ENCODE results near the gene MAP2K3. TPM values are rescaled to one million over a fixed set of nuclear protein-coding genes. Genes with fewer than 3 reads are reported as not detected.

The MAP2K3 gene
- total and polyA plus RNA-seq, 10 of the 15 experiments (the other 5 are each of a cell fraction or from before 2014, with no cell fraction given): 0.71 to 39.4 (median 18.6) TPM

DNA sequence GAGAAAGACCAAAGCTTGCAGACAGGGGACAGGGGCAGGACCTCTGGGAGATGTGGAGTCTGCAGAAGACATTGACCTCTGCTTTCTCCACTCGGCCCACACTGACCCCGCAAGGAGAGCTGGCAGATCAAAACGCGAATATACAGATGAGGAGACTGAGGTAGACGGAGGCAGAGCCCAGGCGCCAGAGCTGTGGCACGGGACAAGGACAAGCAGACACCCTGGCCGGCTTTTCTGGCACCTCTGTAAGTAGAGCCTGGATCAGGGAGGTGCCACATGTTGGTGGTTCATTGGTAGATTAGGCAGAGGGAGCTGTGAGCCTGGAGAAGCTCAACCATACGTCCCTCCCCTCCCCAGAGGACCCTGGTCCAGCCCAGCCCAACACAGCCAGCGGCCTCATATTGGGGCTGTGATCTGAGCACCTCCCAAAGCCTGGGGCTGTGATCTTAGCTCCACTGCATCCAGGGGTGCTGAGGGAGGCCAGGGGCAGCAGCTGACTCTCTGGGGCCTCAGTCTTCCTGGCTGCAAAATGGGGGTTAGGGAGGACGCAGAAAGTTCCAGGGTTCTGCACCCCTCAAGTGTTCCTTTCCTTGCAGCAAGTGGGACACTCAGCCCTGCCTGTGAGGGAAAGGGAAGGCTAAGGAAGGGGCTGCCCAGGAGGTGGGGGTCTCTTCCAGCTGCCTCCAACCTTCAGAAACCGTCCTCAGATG lies 35.3 kb upstream of the MAP2K3 start:
- ChIA-PET SMC1A (ENCODE audit: uncharacterized antibody, unreplicated experiment) (no interaction called here), CTCF (interaction anchor here (0.9 kb wide), 1 partner anchor 11 kb away, joined by 3 read pairs; no protein-coding TSS in a partner anchor), RAD21 (ENCODE audit: unreplicated experiment) (no interaction called here), POLR2A (no interaction called here)
- Histone ChIP-seq H4K20me1 (ENCODE audit: control insufficient read depth, insufficient read depth) (no peaks in the 10 kb centered on the region; the same call in 1 of the 2 replicates), H3K27me3 (replicated peaks in 1 of 2; ENCODE audit: control insufficient read depth in 2 of 2, insufficient read depth in 2 of 2, low read length in 1 of 2) (peaks cover 2 to 5% of the 10 kb centered on the region in 2 experiments; a peak in 3 of 4 replicates), H3K36me3 (ENCODE audit: control insufficient read depth in 2 of 2, insufficient read depth in 2 of 2, low read length in 1 of 2) (no peaks in the 10 kb centered on the region), H3K79me2 (ENCODE audit: control insufficient read depth, insufficient read depth, low read length) (no peaks in the 10 kb centered on the region), H3K9me3 (replicated peaks; ENCODE audit: control insufficient read depth, insufficient read depth, low read length) (no peaks in the 10 kb centered on the region), H3K4me2 (ENCODE audit: control insufficient read depth, insufficient read depth) (no peak overlapping the region), H3K4me1 (ENCODE audit: control insufficient read depth, insufficient read depth, low read length) (peaks cover 4% of the 10 kb centered on the region), H3K9ac (ENCODE audit: control insufficient read depth, insufficient read depth, low read length) (no peak overlapping the region), H2AFZ (ENCODE audit: control insufficient read depth, low read depth, low read length) (no peak overlapping the region), H3K4me3 (no peak overlapping the region), H3K27ac (ENCODE audit: control insufficient read depth, insufficient read depth) (no peak overlapping the region)
- FAIRE-seq (no peak), ATAC-seq (no peak), DNase-seq (ENCODE audit: low read depth, low spot score) (no peak)
- WGBS (ENCODE audit: insufficient coverage, insufficient replicate concordance, low lambda C conversion rate, missing lambda C conversion rate): 32% methylated on average over 12 of the region's 12 CpGs
- in situ Hi-C loops (cut with MboI) (loop anchor here (5.0 kb wide), 1 partner anchor 52 kb away; no protein-coding TSS in a partner anchor), intact Hi-C loops (cut with micrococcal nuclease; ENCODE audit: unreplicated experiment) (no loop called here)
- no TSS peak for BruUV-seq (replicated peaks)
- TF ChIP-seq ATF7 (IDR thresholded peaks at IDR 0.05; ENCODE audit: low read depth) (no peak), ZBTB4 (CRISPR knock-in tag; IDR thresholded peaks at IDR 0.05) (no peak), POLR2AphosphoS2 (IDR thresholded peaks at IDR 0.05; ENCODE audit: low read depth, low read length) (no peak), ASH2L (IDR thresholded peaks at IDR 0.05; ENCODE audit: borderline replicate concordance, low read depth) (no peak), IRF4 (IDR thresholded peaks at IDR 0.05; ENCODE audit: low read depth, low read length) (no peak), DPF2 (IDR thresholded peaks at IDR 0.05) (no peak), STAT1 (conservative IDR thresholded peaks at IDR 0.05) (no peak), KLF5 (IDR thresholded peaks at IDR 0.05; ENCODE audit: partially characterized antibody) (no peak), ATF2 (IDR thresholded peaks at IDR 0.05; ENCODE audit: low read length) (no peak)
- TF ChIP-seq, protein P1, sequence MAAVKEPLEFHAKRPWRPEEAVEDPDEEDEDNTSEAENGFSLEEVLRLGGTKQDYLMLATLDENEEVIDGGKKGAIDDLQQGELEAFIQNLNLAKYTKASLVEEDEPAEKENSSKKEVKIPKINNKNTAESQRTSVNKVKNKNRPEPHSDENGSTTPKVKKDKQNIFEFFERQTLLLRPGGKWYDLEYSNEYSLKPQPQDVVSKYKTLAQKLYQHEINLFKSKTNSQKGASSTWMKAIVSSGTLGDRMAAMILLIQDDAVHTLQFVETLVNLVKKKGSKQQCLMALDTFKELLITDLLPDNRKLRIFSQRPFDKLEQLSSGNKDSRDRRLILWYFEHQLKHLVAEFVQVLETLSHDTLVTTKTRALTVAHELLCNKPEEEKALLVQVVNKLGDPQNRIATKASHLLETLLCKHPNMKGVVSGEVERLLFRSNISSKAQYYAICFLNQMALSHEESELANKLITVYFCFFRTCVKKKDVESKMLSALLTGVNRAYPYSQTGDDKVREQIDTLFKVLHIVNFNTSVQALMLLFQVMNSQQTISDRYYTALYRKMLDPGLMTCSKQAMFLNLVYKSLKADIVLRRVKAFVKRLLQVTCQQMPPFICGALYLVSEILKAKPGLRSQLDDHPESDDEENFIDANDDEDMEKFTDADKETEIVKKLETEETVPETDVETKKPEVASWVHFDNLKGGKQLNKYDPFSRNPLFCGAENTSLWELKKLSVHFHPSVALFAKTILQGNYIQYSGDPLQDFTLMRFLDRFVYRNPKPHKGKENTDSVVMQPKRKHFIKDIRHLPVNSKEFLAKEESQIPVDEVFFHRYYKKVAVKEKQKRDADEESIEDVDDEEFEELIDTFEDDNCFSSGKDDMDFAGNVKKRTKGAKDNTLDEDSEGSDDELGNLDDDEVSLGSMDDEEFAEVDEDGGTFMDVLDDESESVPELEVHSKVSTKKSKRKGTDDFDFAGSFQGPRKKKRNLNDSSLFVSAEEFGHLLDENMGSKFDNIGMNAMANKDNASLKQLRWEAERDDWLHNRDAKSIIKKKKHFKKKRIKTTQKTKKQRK (IDR thresholded peaks at IDR 0.05; ENCODE audit: low read depth, low read length): no peak
- TF ChIP-seq, protein P2, sequence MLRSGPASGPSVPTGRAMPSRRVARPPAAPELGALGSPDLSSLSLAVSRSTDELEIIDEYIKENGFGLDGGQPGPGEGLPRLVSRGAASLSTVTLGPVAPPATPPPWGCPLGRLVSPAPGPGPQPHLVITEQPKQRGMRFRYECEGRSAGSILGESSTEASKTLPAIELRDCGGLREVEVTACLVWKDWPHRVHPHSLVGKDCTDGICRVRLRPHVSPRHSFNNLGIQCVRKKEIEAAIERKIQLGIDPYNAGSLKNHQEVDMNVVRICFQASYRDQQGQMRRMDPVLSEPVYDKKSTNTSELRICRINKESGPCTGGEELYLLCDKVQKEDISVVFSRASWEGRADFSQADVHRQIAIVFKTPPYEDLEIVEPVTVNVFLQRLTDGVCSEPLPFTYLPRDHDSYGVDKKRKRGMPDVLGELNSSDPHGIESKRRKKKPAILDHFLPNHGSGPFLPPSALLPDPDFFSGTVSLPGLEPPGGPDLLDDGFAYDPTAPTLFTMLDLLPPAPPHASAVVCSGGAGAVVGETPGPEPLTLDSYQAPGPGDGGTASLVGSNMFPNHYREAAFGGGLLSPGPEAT (IDR thresholded peaks at IDR 0.05; ENCODE audit: low read depth): no peak
